Esophagus muscularis mucosa (tissue), 3 donors: Measurements from ENCODE around the gene TRAF1.

ENCODE experiments used
- CTCF ChIP-seq, 3 experiments: fragments of 200-600 bp in 2 of 3; fragments of 450-650 bp in 1 of 3; sonication (generic) in 2 of 3; IDR thresholded peaks; one replicate each; pipeline ENCODE4 v1.5.1; 2017 to 2019; ENCODE audit warnings: antibody characterized with exemption in 3 of 3, mild to moderate bottlenecking in 2 of 3, moderate library complexity in 1 of 3
- POLR2A ChIP-seq: fragments of 450-650 bp; IDR thresholded peaks from one replicate; pipeline ENCODE4 v1.6.1; 2017; ENCODE audit warnings: antibody characterized with exemption, moderate library complexity, mild to moderate bottlenecking, low read depth

GRCh38 chr9:120899490-120900068, 27.0 kb downstream of the TRAF1 start:
- TF ChIP-seq POLR2A (no peak), CTCF (IDR thresholded peaks at IDR 0.05) (no peak)
